Colonic mucosa (tissue), 4 donors: ENCODE measurements around the gene CACNG5. TPM values are rescaled to one million over a fixed set of nuclear protein-coding genes. Genes with fewer than 3 reads are reported as not detected.

ENCODE experiments used
- DNase-seq: peaks from one replicate; pipeline ENCODE4 v3.0.0-alpha.2; 2020
- H3K27ac ChIP-seq: fragments of 200-600 bp; one replicate; pipeline ENCODE4 v1.8.0; 2021
- H3K27me3 ChIP-seq: fragments of 200-600 bp; one replicate; pipeline ENCODE4 v1.8.0; 2021
- H3K36me3 ChIP-seq: fragments of 200-600 bp; one replicate; pipeline ENCODE4 v1.8.0; 2021
- H3K4me1 ChIP-seq: fragments of 200-600 bp; one replicate; pipeline ENCODE4 v1.8.0; 2021; ENCODE audit warnings: mild to moderate bottlenecking
- H3K4me3 ChIP-seq: fragments of 200-600 bp; one replicate; pipeline ENCODE4 v1.8.0; 2021
- H3K9ac ChIP-seq, 2 donors: one replicate each; pipeline ENCODE4 v1.7.0; 2013; ENCODE audit warnings: control low read depth in 2 of 2, low read depth in 2 of 2, low read length in 2 of 2
- H3K9me3 ChIP-seq: fragments of 200-600 bp; one replicate; pipeline ENCODE4 v1.8.0; 2021
- intact Hi-C: fragments of 100-400 bp; cut with DNase I; formaldehyde crosslinking; loops from one replicate; pipeline ENCODE4 v1.14.1; 2022
- microRNA-seq: library from miRNA; unstranded; fragments of <30 nt; microRNA quantifications from one replicate; pipeline ENCODE4, GENCODE V29; 2019
- total RNA-seq, 2 donors: library from RNA; stranded (reverse); fragmentation: NEBNext Ultra II Directional in 1 of 2; extraction: Animal tissue kit (Norgen Biotek cat#: 25700) in 1 of 2; gene quantifications; one replicate each; pipeline ENCODE4 v1.2.1, GENCODE V29; 2021
- TF ChIP-seq, protein P1 (sequence below): fragments of 200-600 bp; IDR thresholded peaks from one replicate; pipeline ENCODE4 v1.8.0; 2022; ENCODE audit warnings: antibody characterized with exemption, mild to moderate bottlenecking
- donor health status: healthy.
- donor health status: DM: no; HTN: no; CAD: no.
- donor health status: DM: no; HTN: no; CAD: no.

CACNG5 gene
- total RNA-seq, 2 donors from 2014 or later: 0.19 TPM; not detected in 1

DNA sequence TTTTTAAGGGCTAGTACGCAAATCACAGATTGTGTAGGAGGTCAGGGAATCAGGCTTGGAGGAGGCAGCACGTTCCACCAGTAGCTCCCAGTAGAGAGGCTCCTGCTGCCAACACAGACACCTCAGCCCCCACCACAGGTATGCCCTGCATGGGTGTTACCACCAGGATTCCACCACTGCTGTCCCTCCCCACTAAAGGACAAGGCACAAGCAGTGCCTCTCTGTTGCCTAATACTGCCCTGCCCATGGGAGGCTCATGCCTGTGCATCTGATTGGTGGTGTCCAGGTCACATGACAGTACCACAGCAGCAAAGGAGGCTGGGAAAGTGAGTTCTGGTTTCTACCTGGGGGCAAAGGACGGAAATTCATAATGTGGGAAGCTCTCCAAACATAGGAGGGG, 96.0 kb downstream of the CACNG5 start:
- Histone ChIP-seq H3K36me3 (no peaks in the 10 kb centered on the region), H3K9ac (no peak overlapping the region), H3K9me3 (no peaks in the 10 kb centered on the region), H3K4me3 (no peak overlapping the region), H3K27ac (no peak overlapping the region), H3K4me1 (no peaks in the 10 kb centered on the region), H3K27me3 (no peaks in the 10 kb centered on the region)
- TF ChIP-seq, protein P1, sequence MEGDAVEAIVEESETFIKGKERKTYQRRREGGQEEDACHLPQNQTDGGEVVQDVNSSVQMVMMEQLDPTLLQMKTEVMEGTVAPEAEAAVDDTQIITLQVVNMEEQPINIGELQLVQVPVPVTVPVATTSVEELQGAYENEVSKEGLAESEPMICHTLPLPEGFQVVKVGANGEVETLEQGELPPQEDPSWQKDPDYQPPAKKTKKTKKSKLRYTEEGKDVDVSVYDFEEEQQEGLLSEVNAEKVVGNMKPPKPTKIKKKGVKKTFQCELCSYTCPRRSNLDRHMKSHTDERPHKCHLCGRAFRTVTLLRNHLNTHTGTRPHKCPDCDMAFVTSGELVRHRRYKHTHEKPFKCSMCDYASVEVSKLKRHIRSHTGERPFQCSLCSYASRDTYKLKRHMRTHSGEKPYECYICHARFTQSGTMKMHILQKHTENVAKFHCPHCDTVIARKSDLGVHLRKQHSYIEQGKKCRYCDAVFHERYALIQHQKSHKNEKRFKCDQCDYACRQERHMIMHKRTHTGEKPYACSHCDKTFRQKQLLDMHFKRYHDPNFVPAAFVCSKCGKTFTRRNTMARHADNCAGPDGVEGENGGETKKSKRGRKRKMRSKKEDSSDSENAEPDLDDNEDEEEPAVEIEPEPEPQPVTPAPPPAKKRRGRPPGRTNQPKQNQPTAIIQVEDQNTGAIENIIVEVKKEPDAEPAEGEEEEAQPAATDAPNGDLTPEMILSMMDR: no peak
- DNase-seq: no peak
- intact Hi-C loops: no loop called here

DNA sequence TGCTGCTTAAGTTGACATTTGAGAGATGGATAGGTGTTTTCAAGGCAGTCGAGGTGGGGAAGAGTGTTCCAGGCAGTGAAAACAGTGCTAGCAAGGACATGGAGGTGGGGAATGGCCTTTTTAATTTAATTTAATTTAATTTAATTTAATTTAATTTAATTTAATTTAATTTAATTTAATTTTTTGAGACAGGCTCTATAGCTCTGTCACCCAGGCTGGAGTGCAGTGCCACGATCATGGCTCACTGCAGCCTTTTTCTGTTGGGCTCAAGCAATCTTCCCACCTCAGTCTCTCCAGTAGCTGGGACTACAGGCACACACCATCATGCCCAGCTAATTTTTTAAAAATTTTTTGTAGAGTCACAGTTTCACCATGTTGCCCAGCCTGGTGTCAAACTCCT, 97.4 kb downstream of the CACNG5 start:
- no peak overlapping the region for H3K4me3 ChIP-seq
- H3K9ac ChIP-seq: no peak overlapping the region
- TF ChIP-seq, protein P1: no peak
- no peaks in the 10 kb centered on the region for H3K9me3 ChIP-seq
- no peaks in the 10 kb centered on the region for H3K27me3 ChIP-seq
- no peak for DNase-seq
- H3K4me1 ChIP-seq: no peaks in the 10 kb centered on the region
- intact Hi-C loops: no loop called here
- no peaks in the 10 kb centered on the region for H3K36me3 ChIP-seq
- no peak overlapping the region for H3K27ac ChIP-seq

DNA sequence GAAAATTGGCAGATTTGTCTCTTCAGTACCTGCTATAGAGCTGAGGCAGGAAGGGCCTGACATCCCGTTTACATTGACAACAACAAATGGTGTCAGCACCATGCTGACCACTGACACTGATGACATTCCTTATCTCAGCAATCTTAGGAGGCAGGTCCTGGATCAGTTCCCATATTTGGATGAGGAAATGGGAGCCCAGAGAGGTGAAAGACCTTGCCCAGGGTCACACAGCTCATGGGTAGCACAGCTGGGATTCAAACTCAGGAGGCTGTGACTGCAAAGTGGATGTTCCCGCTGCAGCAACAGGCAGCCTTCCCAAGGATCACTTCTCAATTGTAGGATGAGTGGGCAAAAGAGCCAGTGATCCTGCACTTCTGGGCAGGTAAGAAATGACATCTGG, 99.1 kb downstream of the CACNG5 start:
- intact Hi-C loops: no loop called here
- H3K4me1 ChIP-seq: no peaks in the 10 kb centered on the region
- DNase-seq: no peak
- H3K27ac ChIP-seq: no peak overlapping the region
- no peaks in the 10 kb centered on the region for H3K9me3 ChIP-seq
- H3K4me3 ChIP-seq: no peak overlapping the region
- H3K9ac ChIP-seq: no peak overlapping the region
- TF ChIP-seq, protein P1: no peak
- no peaks in the 10 kb centered on the region for H3K27me3 ChIP-seq
- H3K36me3 ChIP-seq: no peaks in the 10 kb centered on the region

Small RNA genes lying within 50 kb of the gene (microRNA-seq; reads per million reads assigned to microRNA genes)
- gene MIR634: not detected

Other genes starting within 250 kb of the CACNG5 start
- gene CACNG4, start 129.6 kb downstream of the CACNG5 start, total RNA-seq: under 1 TPM; 0.20 to 0.35 TPM
- gene CACNG1, start 209.4 kb downstream of the CACNG5 start, total RNA-seq: not detected